GM21529 (cell line): ENCODE measurements around the gene SPSB1.
"Not testable (repeated sequence)": the region's sequence is repeated elsewhere in the genome, so short reads cannot be mapped to it uniquely, and the experiment has no call there.

Experiments
- ATAC-seq: cut with Tn5 transposase; IDR thresholded peaks from one replicate; pipeline ENCODE4 v1.9.1; 2021; ENCODE audit not compliant: unreplicated experiment

SPSB1 gene

DNA sequence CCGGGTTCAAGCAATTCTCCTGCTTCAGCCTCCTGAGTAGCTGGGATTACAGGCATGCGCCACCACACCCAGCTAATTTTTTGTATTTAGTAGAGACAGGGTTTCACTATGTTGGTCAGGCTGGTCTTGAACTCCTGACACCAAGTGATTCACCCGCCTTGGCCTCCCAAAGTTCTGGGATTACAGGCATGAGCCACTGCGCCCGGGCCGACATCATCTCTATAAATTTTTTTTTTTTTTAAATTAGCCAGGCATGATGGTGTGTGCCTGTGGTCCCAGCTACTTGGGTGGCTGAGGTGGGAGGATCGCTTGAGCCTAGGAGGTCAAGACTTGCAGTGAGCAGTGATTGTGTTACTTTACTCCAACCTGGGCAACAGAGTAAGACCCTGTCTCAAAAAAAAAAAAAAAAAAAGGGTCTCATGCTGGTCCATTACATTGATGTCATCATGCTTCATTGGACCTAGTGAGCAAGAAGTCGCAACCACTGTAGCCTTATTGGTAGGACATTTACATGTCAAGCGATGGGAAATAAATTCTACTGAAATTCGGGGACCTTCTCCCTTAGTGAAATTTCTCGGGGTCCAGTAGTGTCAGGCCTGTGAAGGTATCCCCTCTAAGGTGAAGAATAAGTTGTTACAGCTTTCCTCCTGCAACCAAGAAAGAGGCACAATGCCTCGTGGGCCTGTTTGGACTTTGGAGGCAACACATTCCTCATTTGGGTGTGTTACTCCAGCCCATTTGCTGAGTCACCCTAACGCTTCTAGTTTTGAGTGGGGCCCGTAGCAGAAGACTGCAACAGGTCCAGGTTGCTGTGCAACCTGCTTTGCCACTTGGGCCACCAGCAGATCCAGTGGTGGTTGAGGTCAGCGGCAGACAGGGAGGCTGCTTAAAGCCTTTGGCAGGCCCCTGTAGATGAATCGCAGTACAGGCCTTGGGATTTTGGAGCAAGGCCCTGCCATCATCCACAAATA is 7.2 kb downstream of the SPSB1 start:
- not testable (repeated sequence) for ATAC-seq

DNA sequence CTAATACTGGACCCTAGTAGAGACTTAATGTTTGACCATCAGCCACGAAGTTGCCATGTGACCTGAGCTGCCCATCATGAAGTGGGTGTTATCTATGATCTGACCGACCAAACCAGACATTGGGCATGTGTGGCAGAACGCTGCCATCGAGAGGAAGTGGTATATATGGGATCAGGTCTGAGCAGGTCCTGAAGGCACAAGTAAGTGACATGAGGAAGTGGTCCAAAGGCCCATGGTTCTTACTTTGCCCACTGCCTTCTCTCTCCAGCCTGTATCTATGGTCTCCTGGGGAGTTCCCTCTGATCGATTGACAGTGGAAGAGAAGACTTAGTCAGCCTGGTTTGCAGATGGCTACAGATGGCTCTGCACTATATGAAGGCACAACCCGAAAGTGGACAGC is 7.9 kb downstream of the SPSB1 start:
- ATAC-seq, result no peak

DNA sequence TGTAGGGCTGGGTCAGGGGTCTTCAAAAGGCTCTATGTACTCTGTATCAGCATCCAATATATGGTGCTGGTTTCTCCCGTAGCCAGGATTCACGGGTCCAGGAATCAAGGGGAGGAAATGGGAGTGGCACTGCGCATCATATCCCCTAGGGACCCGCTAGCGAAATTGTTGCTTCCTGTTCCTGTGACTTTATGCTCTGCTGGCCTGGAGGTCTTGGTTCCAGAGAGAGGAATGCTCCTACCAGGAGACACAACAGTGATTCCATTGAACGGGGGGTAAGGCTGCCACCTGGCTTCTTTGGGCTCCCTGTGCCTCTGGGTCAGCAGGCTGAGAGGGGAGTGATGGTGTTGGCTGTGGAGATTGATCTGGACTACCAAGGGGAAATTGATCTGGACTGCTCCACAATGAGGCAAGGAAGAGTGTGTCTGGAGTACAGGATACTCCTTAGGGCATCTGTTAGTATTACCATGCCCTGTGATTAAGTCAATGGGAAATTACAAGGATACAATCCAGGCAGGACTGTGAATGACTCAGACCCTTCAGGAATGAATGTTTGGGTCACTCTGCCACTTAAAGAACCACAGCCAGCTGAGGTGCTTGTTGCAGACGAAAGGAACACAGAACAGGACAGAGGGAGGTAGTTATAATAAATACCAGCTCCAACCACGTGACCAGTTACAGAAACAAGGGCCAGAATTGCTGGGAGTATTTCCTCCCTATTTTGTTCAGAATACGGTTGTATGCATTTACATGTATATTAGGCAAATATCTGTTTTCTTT is 10.2 kb downstream of the SPSB1 start:
- no peak for ATAC-seq

DNA sequence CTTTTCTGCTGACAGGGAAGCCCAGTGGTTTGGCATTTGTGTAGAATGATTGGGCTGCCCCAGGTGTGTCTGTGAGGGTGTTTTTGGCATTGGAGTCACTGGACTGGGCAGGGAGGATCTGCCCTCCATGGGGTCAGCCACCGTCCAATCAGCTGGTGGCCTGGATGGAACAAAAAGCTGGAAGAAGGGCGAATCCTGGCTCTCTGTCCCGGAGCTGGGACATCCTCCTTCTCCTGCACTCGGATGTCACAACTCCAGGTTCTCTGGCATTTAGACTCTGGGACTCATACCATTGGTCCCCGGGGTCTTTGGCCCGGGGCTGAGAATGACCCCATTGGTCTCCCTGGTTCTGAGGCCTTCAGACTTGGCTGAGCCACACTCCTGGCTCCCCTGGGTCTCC is 11.2 kb downstream of the SPSB1 start:
- no peak for ATAC-seq

DNA sequence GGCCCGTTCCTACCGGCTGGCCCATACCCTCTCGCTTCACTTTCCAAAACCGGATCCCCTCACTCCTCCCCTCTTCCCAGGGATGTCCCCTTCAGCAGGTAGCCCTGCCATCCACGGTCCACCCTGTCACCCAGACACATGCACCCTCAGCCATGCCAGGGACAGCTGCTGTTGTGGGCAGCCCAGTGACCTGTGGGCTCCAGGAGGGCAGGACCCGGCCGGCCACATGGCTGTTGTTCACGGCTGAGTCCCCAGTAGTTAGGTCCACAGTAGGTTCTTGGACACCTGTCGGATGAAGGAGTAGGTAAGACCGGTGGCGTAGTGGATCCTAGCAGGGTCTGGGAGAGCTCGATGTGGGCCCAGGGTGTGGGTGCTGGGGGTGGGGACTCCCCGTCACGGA is 12.5 kb downstream of the SPSB1 start:
- no peak for ATAC-seq

DNA sequence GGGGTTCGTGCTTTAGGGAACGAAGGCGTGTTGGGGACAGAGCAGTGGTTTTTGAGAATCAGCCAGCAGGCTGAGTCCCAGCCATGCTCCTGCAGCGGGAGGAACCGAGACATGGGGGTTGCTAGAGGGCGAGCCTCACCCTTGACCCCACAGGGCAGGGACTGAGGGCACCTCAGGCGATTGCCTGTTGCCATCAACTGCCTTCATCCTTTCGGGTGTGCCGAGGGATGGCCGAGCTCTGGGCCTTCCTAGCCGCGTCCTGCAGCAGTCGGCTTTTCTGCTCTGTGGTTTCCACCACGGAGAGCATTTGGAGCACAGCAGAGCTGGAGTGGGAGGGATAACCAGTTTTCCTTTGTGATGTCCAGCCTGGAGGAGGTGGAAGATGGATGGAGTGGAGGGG is 13.3 kb downstream of the SPSB1 start:
- no peak for ATAC-seq

DNA sequence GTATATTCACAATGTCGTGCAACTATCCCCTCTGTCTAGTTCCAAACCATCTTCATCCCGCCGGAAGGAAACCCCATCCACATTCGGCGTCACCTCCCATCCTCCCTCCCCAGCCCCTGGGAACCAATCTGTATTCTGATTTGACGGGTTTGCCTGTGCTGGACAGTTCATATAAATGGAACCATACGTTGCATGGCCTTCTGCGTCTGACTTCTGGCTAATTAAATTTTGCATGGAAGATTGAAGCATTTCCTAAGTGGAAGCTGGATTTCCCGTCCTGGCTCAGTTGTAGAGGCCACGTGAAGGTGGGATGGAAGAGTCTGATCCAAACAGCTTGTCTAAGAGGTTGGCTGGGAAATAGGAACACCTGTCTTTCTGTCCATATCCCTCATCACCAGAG is 14.6 kb downstream of the SPSB1 start:
- no peak for ATAC-seq

DNA sequence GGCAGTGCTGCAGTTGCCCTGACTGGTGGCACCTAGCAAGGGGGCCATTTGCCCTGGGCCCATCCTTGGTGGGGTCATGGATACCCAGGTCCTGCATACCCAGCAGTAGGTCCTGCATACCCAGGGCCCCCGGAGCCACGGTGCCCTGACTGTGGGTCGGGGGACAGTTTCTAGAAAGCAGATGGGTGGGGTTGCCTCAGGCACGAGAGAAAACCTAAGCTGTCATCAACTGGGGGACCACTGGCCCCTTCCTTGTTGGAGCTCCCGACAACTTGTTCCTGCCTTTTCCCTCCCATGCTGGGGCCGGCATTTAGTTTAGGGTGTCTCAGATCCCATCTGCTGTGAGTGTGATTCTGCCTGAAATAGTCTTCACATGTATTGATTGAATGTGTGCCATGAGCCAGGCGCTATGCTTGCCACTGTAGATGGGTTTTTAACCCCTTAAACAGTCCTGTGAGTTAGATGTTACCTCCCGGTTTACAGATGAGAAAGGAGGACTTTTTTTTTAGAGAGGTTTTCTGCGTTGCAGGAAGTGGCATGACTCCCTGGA is 15.6 kb downstream of the SPSB1 start:
- no peak for ATAC-seq

DNA sequence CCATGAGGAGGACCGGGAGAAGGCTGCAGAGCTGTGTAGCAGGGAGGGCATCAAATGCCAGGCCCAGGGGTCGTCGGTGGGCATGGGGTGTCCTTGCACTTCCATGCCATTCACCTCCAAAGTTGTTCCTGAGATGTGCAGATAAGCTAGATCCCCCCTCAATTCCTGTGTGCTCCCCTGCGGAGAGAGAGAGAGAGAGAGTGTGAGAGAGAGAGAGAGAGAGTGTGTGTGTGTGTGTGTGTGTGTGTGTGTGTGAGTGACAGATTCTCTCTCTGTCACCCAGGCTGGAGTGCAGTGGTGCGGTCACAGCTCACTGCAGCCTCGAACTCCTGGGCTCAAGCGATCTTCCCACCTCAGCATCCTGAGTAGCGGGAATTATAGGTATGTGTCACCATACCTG is 16.4 kb downstream of the SPSB1 start:
- no peak for ATAC-seq

DNA sequence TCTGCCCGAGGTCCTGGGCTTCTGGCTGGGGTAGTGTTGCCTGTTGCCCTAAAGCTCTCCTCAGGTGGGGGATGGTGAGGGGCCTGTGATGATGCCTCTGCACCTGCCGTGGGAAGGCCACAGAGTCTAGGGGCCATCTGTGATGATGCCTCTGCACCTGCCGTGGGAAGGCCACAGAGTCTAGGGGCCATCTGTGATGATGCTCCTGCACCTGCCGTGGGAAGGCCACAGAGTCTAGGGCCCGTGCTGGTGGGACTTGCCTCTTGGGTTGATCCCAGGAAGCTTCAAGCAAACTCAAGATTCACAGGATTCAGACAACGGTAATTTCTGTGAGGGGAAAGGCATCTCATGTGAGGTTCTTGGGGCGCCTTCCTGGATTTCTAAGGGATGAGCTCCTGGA is 17.3 kb downstream of the SPSB1 start:
- no peak for ATAC-seq

DNA sequence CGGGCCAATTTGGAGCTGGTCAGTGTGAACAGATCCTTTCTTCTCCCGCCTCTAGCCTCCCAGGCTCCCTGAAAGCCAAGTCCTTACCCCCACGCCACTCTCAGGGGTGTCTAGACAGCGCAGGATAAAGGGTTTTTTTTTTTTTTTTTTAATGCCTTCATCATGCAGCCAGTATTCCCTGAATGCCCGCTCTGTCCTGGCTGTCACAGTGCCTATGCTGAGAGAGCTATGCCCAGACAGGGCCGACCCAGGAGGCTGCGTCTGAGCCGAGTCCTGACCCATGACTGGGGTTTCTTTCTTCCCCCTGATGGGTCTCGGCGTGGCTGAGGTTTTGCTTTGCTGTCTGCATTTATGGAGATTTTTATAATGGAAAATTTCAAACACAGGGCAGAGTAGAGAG is 18.3 kb downstream of the SPSB1 start:
- no peak for ATAC-seq

DNA sequence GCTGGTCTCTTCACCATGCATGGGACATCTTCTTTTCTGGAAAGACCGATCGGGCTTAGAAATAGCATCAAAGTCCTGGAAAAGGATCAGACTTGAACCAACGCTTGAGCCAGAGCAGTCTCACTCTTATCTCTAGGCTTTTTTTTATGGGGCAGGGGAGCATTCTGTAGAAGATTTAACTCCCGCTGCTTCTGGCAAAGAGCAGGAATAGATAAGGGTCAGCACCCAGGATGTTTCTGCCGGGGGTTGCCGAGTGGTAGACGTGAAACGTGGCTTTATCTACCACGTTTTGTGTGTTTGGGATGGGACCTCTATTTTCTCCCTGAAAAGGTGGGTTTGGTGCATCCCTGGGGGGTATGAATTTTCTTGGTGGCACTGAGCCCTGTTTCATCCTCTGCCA is 18.8 kb downstream of the SPSB1 start:
- ATAC-seq, result no peak

DNA sequence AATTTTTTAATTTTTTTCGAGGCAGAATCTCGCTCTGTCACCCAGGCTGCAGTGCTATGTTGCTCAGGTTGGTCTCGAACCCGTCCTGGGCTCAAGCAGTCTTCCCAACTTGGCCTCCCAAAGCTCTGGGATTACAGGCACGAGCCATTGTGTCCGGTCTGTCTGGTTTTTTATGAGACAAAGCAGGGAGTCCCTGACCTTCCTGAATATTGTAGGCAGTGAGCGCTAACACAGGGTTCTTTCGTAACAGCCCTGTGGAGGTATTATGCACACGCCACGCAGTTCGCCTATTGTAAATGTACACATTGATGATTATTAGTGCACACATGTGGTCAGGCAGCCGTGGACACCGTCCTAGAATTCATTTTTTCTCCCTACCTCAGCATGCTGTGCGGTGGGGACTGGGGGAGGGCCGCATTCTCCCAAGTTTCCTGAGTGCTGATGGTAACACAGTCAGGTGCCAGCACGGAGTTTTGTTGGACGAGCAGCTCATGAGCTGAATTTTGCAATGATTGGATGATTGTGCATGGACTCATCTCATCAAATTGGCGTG is 19.6 kb downstream of the SPSB1 start:
- no peak for ATAC-seq

DNA sequence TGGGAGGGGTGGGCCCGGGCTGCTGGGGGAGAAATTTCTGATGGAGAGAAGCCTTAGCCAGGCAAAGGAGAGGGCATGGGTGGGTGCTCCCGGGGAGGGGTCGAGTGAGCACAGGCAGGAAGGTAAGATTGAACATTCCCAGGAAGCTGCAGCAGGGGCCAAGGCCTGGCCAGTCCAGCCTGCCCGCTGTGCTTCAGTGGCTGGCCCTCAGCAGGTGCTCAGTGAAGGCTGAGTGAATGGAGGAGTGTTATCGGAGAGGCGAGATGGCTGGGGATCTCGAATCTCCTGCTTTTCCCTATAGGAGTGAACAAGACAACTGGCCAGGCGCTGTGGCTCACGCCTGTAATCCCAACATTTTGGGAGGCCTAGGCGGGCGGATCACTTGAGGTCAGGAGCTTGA is 20.9 kb downstream of the SPSB1 start:
- ATAC-seq, result no peak

DNA sequence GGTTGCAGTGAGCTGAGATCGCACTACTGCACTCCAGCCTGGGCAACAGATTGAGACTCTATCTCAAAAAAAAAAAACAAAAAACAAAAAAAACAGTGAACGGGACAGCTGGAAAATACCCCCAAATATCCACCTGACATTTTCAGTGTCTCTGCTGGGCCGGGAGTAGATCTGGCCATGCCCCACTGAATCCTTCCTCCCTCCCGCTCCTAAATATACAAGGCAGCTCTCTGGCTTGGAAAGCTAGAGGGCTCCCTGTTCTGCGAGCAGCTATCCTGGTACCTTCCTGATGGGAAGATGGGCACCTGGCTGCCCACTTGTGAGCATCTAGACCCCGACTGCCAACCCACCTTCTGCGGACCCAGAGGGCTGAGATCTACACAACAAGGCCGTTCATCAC is 21.4 kb downstream of the SPSB1 start:
- no peak for ATAC-seq

DNA sequence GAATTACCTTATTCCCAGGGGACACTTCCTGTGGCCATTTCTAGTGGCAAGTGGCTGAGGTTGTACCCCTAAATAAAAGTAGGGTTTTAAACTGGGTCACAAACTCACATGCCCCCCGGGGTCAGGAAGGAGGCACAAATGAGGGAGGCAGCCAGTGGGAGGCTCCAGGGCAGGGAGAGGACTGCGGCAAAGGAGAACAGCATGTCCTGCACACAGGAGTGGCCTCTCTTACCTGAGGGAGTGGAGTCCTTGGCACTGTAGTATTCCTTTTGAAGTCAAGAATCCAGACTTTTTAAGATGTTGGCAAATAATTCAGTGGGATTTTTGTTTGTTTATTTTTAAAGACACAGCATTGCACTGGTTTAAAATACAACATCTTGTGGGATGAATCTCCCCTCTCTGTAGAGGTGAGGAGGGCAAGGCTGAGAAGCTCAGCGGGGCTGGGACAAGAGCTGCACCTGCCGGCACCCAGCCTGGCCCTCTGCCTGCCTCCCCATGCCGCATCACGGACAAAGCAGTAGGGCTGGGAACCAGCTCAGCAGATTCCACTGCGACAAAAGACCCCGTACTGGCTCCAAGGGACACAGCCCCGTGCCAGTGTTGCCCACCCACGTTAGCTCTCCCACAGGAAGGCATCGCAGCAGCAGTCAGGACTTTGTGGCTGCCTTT is 22.2 kb downstream of the SPSB1 start:
- ATAC-seq, result no peak

DNA sequence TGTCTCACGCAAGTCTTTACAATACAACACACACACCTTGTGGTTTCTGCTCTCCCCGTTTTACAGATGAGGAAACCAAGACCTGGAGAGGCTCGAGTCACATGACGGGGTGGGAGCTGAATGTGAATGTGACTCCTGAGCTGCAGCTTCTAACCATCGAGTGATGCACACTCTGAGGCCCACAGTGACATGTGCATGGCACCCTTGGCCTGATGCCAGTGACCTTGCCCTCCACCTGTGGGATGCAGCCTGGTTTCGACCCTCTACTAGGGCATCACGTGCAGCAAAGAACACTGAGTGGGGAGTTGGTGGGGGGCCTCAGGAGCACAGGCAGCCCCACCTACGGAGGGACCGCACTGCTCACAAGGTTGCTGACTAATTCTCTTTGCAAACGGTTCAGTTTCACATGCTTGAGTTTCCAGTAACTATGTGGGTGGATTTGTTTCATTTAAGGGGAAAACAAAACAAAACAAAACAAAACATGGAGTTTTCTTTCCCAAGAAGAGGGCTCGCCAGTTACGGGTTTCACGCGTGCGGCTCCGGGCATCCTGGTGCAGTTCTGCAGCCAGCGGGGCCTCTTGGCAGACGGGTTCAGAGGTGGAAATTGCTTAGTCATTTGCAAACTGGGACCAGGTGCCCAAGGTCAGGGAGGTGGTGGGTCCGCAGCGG is 22.9 kb downstream of the SPSB1 start:
- no peak for ATAC-seq

DNA sequence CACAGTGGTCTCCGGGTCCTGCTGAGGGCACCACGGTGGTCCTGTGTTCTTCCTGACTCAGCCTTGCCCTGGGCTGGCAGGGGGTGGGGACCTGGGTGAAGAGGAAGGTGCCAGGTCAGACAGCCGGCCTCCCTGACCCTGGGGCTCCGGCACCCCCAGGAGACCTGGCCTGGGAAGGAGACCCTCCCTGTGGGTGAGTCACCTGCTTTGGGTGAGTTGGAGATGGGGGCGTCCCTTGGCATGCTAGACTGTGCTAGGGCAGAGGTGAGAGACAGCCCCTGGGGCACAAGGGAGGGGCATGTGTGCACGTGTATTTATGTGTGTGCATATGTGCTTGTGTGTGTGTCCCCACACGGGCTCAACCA is 23.4 kb downstream of the SPSB1 start:
- ATAC-seq, result no peak

DNA sequence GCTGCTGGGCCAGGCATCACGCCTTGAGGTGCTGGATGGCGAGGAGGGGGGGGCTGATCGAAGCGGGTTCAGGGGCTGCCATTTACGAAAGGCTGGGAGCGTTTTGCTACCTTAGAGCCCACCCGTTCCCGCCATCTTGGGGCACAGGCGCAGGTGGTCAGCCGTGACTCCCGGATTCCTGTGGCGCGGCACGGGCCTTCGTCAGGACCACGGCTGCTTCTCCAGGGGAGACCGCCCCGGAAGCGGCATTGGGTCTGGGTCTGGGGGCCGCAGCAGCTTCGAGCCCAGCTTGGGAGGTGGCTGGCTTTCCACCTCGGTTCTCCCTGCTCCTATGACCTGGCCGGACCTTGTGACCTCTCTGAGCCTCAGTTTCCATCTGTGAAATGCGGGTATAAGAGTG is 23.8 kb downstream of the SPSB1 start:
- ATAC-seq, result no peak

DNA sequence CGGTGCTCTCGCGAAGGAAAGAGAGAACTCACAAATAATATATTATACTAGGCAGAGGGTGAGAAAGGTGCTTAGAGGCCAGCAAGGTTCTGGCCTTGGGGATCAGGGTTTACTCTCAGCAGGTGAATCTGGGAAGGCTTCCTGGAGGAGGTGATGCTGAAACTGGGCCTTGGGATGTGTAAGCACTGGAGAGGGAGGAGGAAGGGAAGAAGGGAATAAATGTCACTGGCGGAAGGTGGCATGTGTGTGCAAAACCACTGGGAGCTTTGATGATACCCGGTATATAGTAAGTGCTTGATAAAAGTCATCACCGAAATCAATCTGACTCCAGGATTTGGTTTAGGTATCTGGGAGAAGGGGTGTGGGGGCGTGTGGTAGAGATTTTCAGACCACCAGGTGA is 24.4 kb downstream of the SPSB1 start:
- no peak for ATAC-seq
